ENCODE results near the gene AKAP13. TPM values are rescaled to one million over a fixed set of nuclear protein-coding genes. Genes with fewer than 3 reads are reported as not detected.

Gene AKAP13
- polyA plus RNA-seq, 1 donor from 2014 or later = 152 TPM

DNA sequence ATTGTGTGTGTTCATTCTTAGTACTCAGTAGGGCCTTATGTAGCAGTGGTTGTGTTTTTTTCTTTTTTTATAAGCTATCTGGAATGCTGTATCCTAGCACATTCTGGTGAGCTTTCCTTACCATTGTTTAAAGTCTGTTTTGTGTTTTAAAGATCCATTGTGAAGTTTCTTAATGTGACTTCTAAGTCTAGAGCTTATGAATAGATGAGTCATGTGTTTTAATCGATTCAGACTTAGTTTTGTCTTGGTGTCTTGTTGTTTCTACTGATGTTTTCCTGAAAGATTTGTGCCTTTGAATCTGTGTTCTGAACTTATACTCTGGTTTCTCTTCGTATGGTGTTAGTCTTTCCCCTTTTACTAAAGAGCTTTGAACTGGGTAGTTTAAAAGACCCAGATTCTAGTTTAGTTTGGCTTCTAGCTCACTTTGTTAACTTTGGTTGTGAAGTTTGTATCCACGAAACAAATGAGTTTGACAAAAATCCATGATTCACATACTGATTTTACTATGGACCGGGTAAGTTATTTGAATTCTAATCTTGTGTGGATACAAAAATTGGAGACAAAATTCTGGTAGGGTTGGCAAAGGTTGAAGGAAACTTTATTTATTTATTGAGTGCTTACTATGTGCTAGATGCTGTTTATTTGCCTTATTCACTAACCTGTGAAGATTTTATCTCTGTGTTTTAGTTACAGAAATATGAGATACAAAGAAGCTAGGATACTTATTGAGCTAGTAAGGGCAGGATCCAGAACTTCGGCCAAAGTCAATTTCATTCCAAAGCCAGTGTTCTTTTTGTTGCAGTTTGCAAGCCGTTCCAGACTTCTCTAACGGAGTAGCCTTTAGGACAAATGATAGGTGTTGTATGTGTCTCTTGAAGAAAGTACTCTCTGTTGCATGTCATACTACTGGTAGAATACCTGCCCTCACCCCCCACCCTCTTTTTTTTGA is 24.8 kb downstream of the AKAP13 start:
- no peaks in the 10 kb centered on the region for H3K36me3 Mint-ChIP-seq
- H3K4me1 Mint-ChIP-seq = peaks cover 66 to 82% (median 70%) of the 10 kb centered on the region in 3 donors
- H3K4me3 Mint-ChIP-seq = peak overlapping the region; percentile 60 to 83 (median 77)
- H3K9me3 Mint-ChIP-seq = no peaks in the 10 kb centered on the region
- H3K27ac Mint-ChIP-seq = peak overlapping the region; percentile 74 to 98 (median 87)
- H3K27me3 Mint-ChIP-seq = no peaks in the 10 kb centered on the region

DNA sequence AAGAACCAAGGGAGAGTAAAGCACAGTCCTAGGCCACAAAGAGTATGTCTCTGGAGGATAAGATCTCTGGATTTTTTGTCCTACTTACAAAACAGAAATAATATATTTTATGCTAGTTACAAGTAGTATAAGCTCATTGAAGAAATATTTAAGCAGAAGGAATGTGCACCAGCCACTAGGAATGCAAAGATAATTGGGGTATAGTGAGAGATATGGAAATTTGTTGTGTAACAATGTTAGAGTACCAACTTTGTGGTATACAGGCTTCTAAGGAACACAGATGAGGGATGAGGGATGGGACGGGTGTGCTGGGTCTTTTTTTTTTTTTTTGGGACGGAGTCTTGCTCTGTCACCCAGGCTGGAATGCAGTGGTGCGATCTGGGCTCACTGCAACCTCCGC is 26.5 kb downstream of the AKAP13 start:
- Mint-ChIP-seq H3K4me3 (peak overlapping the region; percentile 2 to 78 (median 53)), H3K4me1 (peaks cover 64 to 84% (median 68%) of the 10 kb centered on the region in 3 donors), H3K36me3 (no peaks in the 10 kb centered on the region), H3K9me3 (no peaks in the 10 kb centered on the region), H3K27ac (peak overlapping the region; percentile 18 to 95 (median 73)), H3K27me3 (no peaks in the 10 kb centered on the region)

DNA sequence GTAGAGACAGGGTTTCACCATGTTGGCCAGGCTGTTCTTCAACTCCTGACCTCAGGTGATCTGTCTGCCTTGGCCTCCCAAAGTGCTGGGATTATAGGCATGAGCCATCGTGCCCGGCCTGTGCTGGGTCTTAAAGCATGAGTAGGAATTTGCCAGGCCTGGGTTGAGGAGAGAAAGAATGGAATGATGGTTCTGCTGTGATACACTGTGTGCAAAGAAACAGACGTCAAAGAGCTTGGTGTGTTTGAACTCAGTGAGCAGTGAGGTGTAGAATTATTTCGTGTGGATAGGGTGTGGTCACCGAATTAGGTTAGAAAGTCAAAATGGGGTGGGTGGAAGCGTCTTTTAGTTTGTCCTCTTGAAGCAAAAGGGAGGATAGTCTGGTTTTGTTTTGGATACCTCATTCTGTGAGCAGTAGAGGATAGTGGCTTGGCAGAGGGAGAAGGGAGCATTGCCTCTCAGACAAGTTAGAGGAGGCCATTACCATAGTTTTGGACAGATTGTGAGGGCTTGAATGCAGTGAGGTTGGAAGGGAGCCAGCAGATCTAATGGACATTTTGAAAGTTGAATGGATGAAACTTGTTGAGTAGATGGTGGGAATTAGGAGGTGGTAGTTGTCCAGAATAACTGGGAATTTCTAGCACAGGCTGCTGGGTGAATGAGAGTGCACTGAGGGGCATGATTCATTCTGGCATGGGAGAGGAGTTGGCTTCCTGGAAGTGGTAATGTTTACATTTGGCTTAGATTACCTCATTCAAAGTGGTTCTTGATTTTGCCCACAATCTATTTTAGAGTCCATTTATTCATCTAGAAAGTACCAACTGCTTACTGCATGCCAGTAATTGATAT is 27.2 kb downstream of the AKAP13 start:
- Mint-ChIP-seq H3K27ac (peak overlapping the region; percentile 95 to 97 (median 95)), H3K4me1 (peaks cover 57 to 83% (median 66%) of the 10 kb centered on the region in 3 donors), H3K4me3 (peak overlapping the region; percentile 70 to 84 (median 78)), H3K9me3 (no peaks in the 10 kb centered on the region), H3K27me3 (no peaks in the 10 kb centered on the region), H3K36me3 (no peaks in the 10 kb centered on the region)

DNA sequence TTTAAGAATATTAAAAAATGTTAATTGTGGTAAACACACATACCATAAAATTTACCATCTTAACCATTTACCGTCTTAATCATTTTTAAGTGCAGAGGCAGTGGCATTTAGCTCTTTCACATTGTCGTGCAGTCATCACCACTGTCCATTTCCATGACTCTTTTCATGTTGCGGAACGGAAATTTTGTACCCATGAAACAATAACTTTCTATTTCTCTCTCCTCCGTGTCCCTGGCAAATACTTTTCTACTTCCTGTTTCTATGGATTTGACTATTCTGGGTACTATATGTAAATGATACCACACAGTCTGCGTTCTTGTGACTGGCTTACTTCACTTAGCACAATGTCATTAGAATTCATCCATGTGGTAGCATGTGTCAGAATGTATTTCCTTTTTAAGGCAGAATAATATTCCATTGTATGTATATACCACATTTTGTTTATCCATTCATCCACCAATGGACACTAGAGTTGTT is 27.9 kb downstream of the AKAP13 start:
- H3K27ac Mint-ChIP-seq = peak overlapping the region; percentile 95 to 97 (median 95)

DNA sequence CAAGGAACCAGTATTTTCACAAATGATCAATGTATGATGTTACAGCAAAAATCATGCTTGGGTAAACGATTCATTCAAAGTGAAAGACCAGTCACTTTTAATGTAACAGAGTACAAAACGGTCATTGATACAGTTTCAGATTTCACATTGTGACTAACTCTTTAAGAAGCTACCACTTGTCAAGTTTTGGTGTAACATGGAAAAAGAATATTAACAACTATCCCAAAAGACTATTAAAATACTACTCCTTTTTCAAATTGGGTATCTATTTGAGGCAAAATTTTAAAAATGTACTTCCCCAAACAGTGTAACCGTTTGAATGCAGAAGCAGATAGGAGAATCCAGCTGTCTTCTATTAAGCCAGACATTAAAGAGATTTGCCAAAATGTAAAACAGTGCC is 31.7 kb downstream of the AKAP13 start:
- peak overlapping the region in 1 of 3 donors; percentile 37 for H3K27ac Mint-ChIP-seq
- H3K36me3 Mint-ChIP-seq = peaks cover 2% of the 10 kb centered on the region
- H3K4me1 Mint-ChIP-seq = peaks cover 47 to 75% (median 53%) of the 10 kb centered on the region in 3 donors
- peak overlapping the region in 1 of 4 donors; percentile 60 for H3K4me3 Mint-ChIP-seq
- no peaks in the 10 kb centered on the region for H3K27me3 Mint-ChIP-seq
- H3K9me3 Mint-ChIP-seq = no peaks in the 10 kb centered on the region

More for the DNA sequence above, 27.9 kb downstream of the AKAP13 start:
- Mint-ChIP-seq H3K4me3 (peak overlapping the region; percentile 38 to 84 (median 78)), H3K27me3 (no peaks in the 10 kb centered on the region), H3K36me3 (no peaks in the 10 kb centered on the region), H3K4me1 (peaks cover 60 to 83% (median 70%) of the 10 kb centered on the region in 3 donors), H3K9me3 (no peaks in the 10 kb centered on the region)

DNA sequence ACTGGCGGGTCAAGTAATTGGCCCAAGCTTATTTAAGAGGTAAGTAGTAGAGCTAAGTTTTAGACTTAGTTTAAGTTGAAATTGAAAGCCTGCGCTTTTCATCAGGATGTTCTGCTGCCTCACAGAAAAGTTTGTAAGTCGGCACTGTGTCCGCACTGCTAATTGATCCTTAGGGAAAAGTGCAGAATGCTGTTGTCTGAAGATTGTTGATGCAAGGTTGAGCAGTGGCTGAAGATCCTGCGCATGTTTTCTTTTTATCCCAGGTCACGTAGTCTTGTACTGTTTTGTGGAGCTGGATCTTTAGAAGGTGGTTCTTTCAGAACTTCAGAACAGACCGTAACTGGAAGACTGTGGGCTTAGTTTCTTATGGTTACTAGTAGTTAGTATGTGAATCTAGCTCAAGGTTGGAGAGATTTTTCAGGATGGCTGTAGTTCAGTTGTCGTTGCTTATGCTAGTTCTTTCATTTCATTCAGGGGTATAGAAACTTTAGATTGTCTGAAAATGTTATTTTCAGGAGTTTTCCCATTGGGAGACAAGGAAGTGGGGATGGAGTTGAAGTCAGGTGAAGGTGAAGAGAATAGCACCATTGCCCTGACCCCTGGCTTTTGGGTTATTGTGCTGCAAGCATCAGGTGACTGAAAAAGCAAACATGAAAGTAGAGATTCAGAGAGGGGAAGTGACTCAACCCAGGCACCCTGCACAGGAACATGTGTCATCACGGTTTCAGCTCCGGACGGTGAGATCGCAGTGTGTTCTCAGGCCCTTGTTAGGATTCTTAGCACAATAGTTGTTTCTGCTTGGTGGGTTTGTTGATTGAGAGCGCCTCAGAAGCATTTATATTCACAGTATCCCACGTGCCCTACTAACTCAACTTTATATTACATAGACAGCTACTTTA is 32.8 kb downstream of the AKAP13 start:
- Mint-ChIP-seq H3K4me3 (peak overlapping the region; percentile 33 to 71 (median 50)), H3K36me3 (peaks cover 2% of the 10 kb centered on the region), H3K4me1 (peaks cover 42 to 73% (median 46%) of the 10 kb centered on the region in 3 donors), H3K9me3 (no peaks in the 10 kb centered on the region), H3K27ac (peak overlapping the region; percentile 55 to 93 (median 58)), H3K27me3 (no peaks in the 10 kb centered on the region)

DNA sequence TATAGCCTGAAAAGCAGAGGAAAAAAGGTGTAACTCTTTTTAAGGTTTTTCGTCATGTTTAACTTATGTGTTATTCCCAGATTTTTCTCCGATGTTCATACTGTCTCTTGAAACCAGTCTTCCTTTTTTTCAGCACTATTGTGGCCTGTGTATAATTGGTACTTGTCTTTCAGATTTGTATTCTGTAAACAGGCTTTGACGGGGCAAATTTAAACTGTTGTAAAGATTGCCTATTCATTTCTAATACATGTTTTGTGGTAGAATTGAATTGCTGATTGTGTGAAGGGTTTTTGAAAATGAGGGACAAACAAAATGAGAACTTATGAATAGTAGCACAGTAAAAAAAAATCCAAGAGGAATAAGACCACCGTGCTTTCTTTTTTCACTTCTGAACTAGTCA is 33.6 kb downstream of the AKAP13 start:
- no peaks in the 10 kb centered on the region for H3K9me3 Mint-ChIP-seq
- H3K27me3 Mint-ChIP-seq = no peaks in the 10 kb centered on the region
- peak overlapping the region; percentile 55 to 93 (median 91) for H3K27ac Mint-ChIP-seq
- peaks cover 2% of the 10 kb centered on the region for H3K36me3 Mint-ChIP-seq
- peaks cover 39 to 72% (median 41%) of the 10 kb centered on the region in 3 donors for H3K4me1 Mint-ChIP-seq
- peak overlapping the region; percentile 17 to 81 (median 58) for H3K4me3 Mint-ChIP-seq

DNA sequence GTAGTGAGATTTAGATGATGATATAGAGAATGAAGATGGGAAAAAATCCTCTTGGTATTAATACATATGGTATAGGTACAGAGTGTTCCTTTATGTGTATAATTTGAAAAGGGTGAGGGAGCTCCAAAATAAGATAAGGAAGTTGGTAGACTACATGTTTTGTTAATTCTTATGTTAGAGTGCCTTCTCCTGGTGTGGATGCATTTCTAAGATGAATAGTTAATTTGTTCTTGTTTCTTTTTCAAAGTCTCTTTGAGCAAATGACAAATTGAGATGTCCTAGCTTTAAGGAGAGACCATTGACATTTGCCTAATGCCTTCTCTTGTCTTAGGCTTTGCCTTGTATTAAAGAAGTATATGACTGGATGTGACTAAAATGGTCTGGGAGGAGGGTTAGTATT is 34.1 kb downstream of the AKAP13 start:
- peaks cover 44 to 77% (median 45%) of the 10 kb centered on the region in 3 donors for H3K4me1 Mint-ChIP-seq
- H3K36me3 Mint-ChIP-seq = peaks cover 5% of the 10 kb centered on the region
- H3K4me3 Mint-ChIP-seq = peak overlapping the region; percentile 17 to 81 (median 58)
- no peaks in the 10 kb centered on the region for H3K9me3 Mint-ChIP-seq
- H3K27ac Mint-ChIP-seq = peak overlapping the region; percentile 55 to 93 (median 91)
- no peaks in the 10 kb centered on the region for H3K27me3 Mint-ChIP-seq

DNA sequence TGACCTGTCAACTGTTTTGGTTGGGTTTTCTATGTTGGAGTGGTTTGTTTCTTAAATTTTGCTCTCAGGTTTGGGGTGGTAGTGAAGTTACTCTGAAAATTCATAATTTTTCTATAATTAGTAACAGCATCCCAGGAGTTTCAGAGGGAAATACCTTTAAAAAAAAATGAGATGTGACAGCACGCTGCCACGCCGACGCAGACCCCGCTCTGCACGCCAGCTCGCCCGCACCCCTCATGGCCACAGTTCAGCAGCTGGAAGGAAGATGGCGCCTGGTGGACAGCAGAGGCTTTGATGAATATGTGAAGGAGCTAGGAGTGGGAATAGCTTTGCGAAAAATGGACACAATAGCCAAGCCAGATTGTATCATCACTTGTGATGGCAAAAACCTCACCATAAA is 34.6 kb downstream of the AKAP13 start:
- peaks cover 46 to 78% (median 47%) of the 10 kb centered on the region in 3 donors for H3K4me1 Mint-ChIP-seq
- H3K27ac Mint-ChIP-seq = peak overlapping the region; percentile 55 to 93 (median 91)
- no peaks in the 10 kb centered on the region for H3K9me3 Mint-ChIP-seq
- no peaks in the 10 kb centered on the region for H3K27me3 Mint-ChIP-seq
- H3K4me3 Mint-ChIP-seq = peak overlapping the region in 1 of 4 donors; percentile 81
- H3K36me3 Mint-ChIP-seq = peaks cover 5% of the 10 kb centered on the region

DNA sequence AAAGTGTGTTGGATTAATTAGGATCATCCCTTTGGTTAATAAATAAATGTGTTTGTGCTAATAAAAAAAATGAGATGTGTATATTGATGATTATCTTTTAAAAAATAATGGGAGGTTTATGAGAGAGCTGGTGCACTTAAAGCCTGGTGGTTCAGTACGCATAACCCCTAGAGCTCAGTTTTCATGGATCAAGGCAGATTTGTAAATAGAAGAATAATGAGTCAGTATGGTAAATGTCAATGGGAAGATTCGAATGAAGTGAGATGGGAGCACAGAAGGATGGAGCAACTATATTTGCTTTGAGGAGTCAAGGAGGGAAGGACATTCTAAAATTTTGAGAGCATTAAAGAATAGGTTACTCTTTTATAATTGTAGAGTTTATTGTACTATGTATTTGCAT is 35.4 kb downstream of the AKAP13 start:
- no peak overlapping the region for H3K4me3 Mint-ChIP-seq
- no peaks in the 10 kb centered on the region for H3K9me3 Mint-ChIP-seq
- H3K4me1 Mint-ChIP-seq = peaks cover 45 to 77% (median 46%) of the 10 kb centered on the region in 3 donors
- peaks cover 5% of the 10 kb centered on the region for H3K36me3 Mint-ChIP-seq
- peak overlapping the region in 1 of 3 donors; percentile 20 for H3K27ac Mint-ChIP-seq
- no peaks in the 10 kb centered on the region for H3K27me3 Mint-ChIP-seq

DNA sequence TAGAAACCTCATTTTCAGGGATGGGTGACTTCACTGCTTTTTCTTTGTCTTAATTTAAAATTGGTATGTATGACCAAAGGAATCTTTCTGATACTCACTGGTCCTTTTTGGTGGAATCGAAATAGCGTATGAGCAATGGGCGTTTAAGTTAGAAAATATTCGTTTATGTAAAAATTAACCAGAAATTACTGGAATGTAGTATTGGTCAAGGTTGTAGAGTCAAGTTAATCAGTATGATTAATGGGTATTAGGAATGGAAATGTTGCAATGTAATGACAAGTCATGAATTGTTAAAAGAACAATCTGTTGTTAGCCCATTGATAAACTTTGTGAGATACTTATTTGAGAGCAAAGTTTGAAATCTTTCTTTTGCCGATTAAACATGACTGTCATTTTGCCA is 36.9 kb downstream of the AKAP13 start:
- Mint-ChIP-seq H3K9me3 (no peaks in the 10 kb centered on the region), H3K36me3 (peaks cover 5% of the 10 kb centered on the region), H3K4me3 (peak overlapping the region in 1 of 4 donors; percentile 15), H3K27ac (no peak overlapping the region), H3K4me1 (peaks cover 48 to 78% (median 57%) of the 10 kb centered on the region in 3 donors), H3K27me3 (no peaks in the 10 kb centered on the region)

DNA sequence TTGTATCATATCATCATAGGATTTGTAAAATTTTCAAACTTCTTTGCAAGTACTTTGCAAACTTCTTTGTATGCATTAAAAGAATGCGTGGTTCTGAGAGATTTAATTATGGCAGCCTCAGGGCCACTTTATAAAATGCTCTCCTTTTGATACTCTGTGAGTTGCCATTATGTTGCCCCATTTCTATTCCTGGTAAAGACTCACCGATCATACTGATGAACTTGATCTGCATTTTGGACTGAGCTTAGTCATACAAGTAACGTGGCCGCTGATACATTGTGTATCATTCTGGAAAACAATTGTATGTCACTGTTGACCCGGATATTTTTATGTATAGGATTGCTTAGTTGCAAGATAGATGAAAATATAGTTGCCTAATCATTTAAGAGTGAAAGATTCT is 38.8 kb downstream of the AKAP13 start:
- Mint-ChIP-seq H3K9me3 (no peaks in the 10 kb centered on the region), H3K4me3 (no peak overlapping the region), H3K36me3 (peaks cover 5% of the 10 kb centered on the region)

DNA sequence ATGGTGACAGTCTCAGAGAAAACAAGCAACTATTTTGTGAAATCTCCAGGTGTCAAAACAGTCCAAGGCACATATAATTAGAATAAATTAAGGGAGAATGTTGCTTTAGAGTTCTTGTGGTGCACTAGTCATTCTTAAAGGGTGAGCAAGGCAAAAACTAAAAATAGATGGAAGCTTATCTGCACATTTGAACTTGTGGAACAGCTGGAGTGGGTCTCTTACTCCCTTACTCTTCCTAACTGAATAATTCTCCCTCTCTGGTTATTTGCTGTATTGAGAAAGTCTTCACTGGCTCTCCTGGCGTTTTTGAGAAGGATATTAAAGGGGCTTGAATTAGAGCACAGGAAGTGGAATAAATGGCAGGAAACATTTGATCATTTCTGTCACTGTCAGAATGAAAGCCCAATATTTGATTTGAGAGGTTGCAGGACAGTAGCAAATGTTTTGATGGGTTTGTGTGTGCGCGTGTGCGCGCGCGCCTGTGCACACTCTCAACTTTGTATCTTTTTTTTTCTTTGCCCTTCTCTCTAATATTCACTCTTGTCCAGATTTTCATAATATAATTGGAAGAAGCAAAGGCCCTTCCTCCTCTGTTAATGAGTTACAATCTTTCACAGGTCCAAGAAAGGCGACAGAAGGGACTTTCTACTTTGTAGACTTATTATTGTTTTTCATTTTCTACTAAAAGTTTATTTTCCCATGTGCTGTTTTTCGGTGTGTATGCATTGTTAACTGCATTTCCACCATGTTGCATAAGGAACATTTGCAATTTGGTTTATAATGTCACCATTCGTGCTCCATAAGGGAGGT is 40.9 kb downstream of the AKAP13 start:
- Mint-ChIP-seq H3K27me3 (no peaks in the 10 kb centered on the region), H3K27ac (no peak overlapping the region), H3K9me3 (no peaks in the 10 kb centered on the region), H3K4me1 (peaks cover 48 to 71% (median 68%) of the 10 kb centered on the region in 3 donors), H3K4me3 (peak overlapping the region in 2 of 4 donors; percentile 17 to 29), H3K36me3 (peaks cover 3% of the 10 kb centered on the region)

More for the DNA sequence above, 38.8 kb downstream of the AKAP13 start:
- Mint-ChIP-seq H3K27me3 (no peaks in the 10 kb centered on the region), H3K4me1 (peaks cover 47 to 78% (median 62%) of the 10 kb centered on the region in 3 donors), H3K27ac (peak overlapping the region in 1 of 3 donors; percentile 0)
